Activated T-helper 1 cell treated with anti-CD3 and anti-CD28 coated beads, Interleukin-12 subunit alpha, Interleukin-12 subunit beta, Interleukin-2, Interleukin-4 antibody, amounts not matched to agents 30 ng/mL and 10 ng/mL and 1 ng/mL, durations not matched to agents 14 hours and 24 hours and 36 hours (primary cell): Measurements from ENCODE around the gene CIBAR2. TPM values are rescaled to one million over a fixed set of nuclear protein-coding genes. Genes with fewer than 3 reads are reported as not detected.

ENCODE experiments used
- DNase-seq: peaks from one replicate; pipeline ENCODE4 v3.0.0; 2021; ENCODE audit warnings: low spot score
- H3K27ac Mint-ChIP-seq: one replicate; pipeline ENCODE4 v1.8.0; 2021; ENCODE audit warnings: mild to moderate bottlenecking, mixed read lengths
- H3K27me3 Mint-ChIP-seq: one replicate; pipeline ENCODE4 v1.8.0; 2022; ENCODE audit warnings: mild to moderate bottlenecking, moderate library complexity, mixed read lengths; ENCODE audit not compliant: insufficient read depth
- H3K36me3 Mint-ChIP-seq: one replicate; pipeline ENCODE4 v1.8.0; 2021; ENCODE audit warnings: low read depth, mixed read lengths
- H3K4me1 Mint-ChIP-seq: one replicate; pipeline ENCODE4 v1.8.0; 2021; ENCODE audit warnings: low read depth, mixed read lengths
- H3K4me3 Mint-ChIP-seq: one replicate; pipeline ENCODE4 v1.8.0; 2021; ENCODE audit warnings: mild to moderate bottlenecking, moderate library complexity, mixed read lengths
- H3K9me3 Mint-ChIP-seq: one replicate; pipeline ENCODE4 v1.8.0; 2021; ENCODE audit warnings: mixed read lengths
- intact Hi-C: fragments of 100-400 bp; cut with micrococcal nuclease; formaldehyde crosslinking; loops from one replicate; pipeline ENCODE4 v1.15.1; 2024
- total RNA-seq: library from RNA; stranded (reverse); gene quantifications from 2 replicates; pipeline ENCODE4 v1.2.3, GENCODE V29; 2022

Gene CIBAR2
- total RNA-seq, 1 donor from 2014 or later: not detected

DNA sequence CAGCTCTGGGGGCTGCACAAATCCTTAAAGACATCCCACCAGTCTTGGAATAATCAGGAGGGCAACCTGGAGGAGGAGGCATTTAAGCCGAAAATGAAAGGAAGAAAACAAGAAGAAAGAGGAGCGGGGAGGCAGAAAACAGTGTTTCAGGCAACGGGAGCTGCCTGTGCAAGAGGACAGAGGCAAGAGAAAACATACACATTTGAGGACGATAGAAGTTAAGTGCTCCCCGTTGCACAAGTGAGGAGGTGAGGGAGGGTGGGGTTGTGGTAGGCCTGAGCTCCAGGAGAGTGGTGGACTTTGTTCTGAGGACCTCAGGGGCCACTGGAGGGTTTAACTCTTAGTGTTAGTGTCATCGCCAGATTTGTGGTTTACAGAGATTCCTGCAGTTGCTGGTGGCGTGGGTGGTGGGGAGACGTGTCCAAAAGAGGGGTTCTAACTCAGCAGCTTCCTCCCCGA is 27.6 kb upstream of the CIBAR2 start:
- no peaks in the 10 kb centered on the region for H3K4me1 Mint-ChIP-seq
- H3K9me3 Mint-ChIP-seq: no peaks in the 10 kb centered on the region
- no peak overlapping the region for H3K27ac Mint-ChIP-seq
- peaks cover 22% of the 10 kb centered on the region for H3K27me3 Mint-ChIP-seq
- no peak for DNase-seq
- H3K36me3 Mint-ChIP-seq: no peaks in the 10 kb centered on the region
- intact Hi-C loops: no loop called here
- no peak overlapping the region for H3K4me3 Mint-ChIP-seq

DNA sequence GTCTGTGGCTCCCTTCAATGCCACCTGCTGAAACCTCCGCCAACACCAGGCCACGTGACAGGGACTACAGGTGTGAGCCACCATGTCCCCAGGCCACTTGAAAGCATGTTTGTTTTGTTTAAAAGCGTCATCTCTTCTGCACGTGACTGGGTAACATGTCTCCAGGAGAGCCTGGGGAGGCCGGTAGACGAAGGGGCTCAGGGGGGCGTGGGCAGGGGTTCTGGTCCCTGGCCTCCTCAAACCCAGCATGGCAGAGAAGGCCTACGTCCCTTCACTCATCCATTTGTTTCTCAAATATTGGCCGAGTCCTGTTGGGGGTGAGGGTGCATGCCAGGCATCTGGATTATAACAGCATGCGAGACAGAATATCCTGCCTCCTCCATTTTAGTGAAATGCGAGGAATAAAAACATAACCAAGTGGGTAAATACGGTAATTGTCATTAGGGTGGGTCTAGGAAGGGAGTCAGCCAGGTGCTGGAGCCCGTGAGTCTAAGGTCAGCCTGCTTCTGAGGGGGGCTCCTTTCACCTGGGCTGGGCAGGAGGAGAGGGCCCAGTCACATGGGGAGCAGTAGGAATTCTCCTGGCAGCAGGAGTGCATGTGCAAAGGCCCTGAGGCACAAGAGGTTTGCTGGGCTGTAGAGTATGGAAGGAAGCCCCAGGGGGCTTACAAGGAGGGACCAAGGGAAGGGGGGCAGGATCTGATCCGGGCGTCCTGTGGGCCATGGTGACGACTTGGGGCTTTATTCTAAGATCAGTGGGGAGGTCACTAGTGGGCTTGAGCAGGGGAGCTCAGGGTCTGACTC is 26.8 kb upstream of the CIBAR2 start:
- no peaks in the 10 kb centered on the region for H3K9me3 Mint-ChIP-seq
- H3K4me1 Mint-ChIP-seq: no peaks in the 10 kb centered on the region
- no peak overlapping the region for H3K27ac Mint-ChIP-seq
- H3K4me3 Mint-ChIP-seq: no peak overlapping the region
- DNase-seq: no peak
- peaks cover 22% of the 10 kb centered on the region for H3K27me3 Mint-ChIP-seq
- H3K36me3 Mint-ChIP-seq: no peaks in the 10 kb centered on the region
- intact Hi-C loops: no loop called here

DNA sequence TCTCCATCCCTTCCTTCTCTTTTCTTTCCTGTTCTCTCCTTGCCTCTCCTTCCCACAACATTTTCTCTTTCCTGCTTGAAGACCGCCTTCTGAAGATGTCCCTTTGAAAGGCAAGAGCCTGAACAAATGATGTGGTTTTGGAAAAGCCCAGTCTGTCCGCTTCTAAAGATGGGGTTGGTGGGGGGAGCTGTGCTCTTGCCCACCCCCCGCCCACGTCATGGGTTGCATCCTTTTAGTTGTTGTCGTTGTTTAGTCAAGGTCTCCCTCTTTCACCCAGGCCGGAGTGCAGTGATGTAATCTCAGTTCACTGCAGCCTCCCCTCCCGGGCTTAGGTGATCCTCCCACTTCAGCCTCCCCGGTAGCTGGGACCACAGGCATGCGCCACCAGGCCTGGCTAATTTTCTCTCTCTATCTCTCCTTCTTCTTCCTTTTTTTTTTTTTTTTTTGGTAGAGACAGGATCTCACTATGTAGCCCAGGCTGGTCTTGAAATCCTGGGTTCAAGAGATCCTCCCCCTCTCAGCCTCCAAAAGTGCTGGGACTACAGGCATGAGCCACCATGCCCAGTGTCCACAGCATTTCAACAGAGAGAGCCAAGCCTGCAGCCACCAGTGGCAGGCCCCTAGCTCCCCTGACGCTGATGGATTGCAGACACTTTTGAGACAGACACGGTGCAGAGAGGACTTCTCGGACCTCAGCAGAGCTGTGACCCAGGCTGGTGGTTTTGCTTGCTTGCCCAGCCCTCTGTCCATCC is 26.0 kb upstream of the CIBAR2 start:
- Mint-ChIP-seq H3K36me3 (no peaks in the 10 kb centered on the region), H3K4me1 (no peaks in the 10 kb centered on the region)
- intact Hi-C loops: no loop called here

DNA sequence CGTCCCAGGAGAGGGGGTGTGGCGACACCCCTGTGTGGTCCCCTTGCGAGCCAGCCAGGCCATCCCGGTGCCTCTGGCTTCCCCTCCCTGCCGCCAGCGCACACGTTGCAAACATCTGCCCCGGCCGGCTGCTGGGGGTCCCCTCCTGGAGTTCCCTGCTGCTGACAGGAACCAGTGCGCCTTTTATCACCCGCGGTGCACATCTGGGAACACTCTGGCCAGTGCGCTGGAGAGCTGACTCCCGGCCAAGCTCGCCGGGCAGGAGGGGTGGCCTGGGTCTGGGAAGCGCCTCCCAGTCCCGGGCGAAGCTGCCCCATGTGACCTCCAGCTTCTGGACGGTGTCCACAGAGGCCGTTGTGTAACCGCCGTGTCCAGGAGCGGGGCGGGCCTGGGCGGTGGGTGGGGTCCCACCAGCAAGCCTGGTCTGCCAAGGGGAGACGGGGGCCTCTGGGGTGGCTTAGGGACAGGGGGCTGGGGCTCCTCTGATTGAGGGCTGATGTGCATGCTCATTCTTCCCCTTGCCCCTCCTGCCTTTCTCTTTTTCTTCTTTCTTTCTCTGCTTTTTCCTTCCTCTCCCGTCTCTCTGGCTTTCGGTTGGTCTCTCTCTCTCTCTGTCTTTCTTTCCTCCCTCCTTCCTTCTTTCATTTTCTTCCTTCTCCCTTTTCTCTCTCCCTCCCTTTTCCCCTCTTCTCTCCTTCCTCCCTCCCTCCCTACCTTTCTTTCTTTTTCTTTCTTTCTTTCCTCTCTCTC is 25.2 kb upstream of the CIBAR2 start:
- intact Hi-C loops: no loop called here
- H3K27me3 Mint-ChIP-seq: peaks cover 22% of the 10 kb centered on the region
- no peaks in the 10 kb centered on the region for H3K36me3 Mint-ChIP-seq

More for the DNA sequence above, 26.0 kb upstream of the CIBAR2 start:
- H3K27ac Mint-ChIP-seq: no peak overlapping the region
- H3K9me3 Mint-ChIP-seq: no peaks in the 10 kb centered on the region
- H3K4me3 Mint-ChIP-seq: no peak overlapping the region
- peaks cover 22% of the 10 kb centered on the region for H3K27me3 Mint-ChIP-seq
- no peak for DNase-seq

DNA sequence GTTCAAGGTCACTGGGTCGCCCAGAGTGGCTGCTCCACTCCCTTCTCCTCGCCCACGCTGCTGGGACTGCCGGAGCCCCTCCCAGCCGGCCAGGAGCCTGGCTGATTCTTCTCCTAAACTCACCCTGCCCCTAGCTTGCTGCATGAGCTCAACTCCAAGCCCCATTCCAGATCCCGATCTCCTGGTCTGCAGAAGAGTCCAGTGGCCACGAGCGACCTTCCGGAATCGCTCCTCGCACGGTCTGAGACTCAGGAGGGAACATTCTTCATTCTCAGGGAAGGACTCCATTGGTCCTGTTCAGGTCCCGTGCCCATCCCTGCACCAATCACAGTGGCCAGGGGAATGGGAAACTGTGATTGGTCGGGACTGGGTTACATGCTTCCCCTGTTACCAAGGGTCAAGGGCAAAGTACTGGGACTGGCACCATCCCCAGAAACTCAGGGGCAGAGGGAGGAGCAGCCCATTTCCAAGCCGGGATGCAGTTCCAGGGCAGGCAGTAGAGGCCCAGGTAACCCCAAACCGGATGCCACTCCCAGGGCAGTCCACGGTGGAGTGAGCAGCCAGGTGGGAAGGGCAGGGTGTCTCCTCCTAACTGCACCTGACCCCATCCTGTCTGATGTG is 24.5 kb upstream of the CIBAR2 start:
- Mint-ChIP-seq H3K4me3 (no peak overlapping the region), H3K4me1 (no peaks in the 10 kb centered on the region), H3K27ac (no peak overlapping the region), H3K36me3 (no peaks in the 10 kb centered on the region), H3K9me3 (no peaks in the 10 kb centered on the region), H3K27me3 (peaks cover 22% of the 10 kb centered on the region)
- intact Hi-C loops: no loop called here
- no peak for DNase-seq

More for the DNA sequence above, 25.2 kb upstream of the CIBAR2 start:
- no peaks in the 10 kb centered on the region for H3K9me3 Mint-ChIP-seq
- no peak overlapping the region for H3K27ac Mint-ChIP-seq
- no peak for DNase-seq
- no peak overlapping the region for H3K4me3 Mint-ChIP-seq
- no peaks in the 10 kb centered on the region for H3K4me1 Mint-ChIP-seq

DNA sequence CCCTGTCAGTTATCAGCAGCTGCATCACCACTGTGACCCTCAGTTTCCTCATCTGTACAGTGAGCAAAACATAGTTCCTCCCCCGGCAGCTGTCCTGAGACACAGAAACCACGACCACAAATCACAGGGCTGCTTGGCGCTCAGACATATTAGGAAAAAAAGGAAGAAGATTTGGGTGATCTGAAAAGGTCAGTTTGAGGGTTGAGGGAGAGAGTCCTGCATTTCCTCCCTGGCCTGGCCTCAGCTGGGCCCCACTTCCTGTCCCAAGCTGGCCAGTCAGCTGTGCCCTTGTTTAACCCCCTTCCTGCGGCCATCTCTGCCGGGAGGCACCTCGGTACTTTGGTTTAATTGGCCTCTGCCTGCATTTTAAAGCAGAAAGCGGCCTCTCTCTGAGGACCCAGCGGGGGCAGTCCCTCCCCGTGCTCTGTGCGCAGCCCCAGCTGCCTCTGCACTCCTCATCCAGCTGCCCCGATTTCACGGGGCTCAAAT is 24.0 kb upstream of the CIBAR2 start:
- Mint-ChIP-seq H3K36me3 (no peaks in the 10 kb centered on the region), H3K9me3 (no peaks in the 10 kb centered on the region), H3K27me3 (peaks cover 22% of the 10 kb centered on the region), H3K4me3 (no peak overlapping the region), H3K27ac (no peak overlapping the region), H3K4me1 (no peaks in the 10 kb centered on the region)
- intact Hi-C loops: no loop called here
- DNase-seq: no peak

DNA sequence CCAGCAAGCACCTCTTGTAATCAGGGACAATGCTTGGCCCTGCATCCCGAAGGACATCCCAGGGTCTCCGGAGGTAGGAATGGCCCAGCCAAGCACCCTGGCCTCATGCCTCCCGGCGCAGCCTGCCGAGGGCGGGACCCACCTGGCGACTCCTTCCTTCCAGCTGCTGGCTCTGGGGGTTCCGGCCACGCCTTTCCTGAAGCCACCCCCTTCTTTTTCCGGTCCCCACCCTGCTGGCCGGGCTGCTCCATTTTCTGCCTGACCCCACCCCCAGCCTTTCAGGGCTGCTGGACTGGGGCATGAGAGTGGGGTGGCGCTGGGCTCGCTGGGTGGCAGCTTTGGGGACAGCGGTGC is 22.5 kb upstream of the CIBAR2 start:
- intact Hi-C loops: no loop called here
- Mint-ChIP-seq H3K36me3 (no peaks in the 10 kb centered on the region), H3K27me3 (peaks cover 22% of the 10 kb centered on the region), H3K4me3 (no peak overlapping the region), H3K27ac (no peak overlapping the region), H3K9me3 (no peaks in the 10 kb centered on the region), H3K4me1 (no peaks in the 10 kb centered on the region)
- no peak for DNase-seq

DNA sequence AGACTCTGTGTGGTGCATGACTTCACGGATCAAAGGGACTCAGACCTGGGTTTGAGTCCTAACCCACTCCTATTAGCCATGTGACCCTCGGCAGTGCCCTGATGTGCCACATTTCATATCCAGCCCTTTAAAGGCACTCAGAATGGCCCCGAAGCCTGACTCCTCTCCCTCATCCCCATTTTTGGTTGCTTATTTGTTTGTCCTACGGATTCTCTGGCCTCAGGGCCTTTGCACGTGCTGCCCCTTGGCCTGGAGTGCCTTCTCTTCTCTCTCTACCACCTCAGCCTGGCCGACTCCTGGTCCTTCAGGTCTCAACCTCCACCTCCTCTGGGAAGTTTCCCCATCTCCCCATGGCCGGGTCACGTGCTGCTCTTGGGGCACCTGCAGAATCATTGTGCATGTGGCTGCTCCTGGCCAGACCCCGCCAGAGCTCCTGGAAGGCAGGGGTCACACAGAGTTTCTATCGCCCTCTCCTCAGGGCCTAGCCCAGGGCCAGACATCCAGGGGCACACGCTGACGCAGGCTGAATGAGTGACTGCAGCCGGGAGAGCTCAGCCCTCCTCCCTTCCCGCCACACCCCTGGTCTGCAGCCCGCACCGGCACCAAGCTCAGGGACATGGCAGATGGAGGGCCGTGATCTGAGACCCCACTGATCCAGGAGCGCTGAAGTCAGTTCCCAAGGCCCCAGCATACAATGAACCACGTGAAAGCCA is 22.0 kb upstream of the CIBAR2 start:
- peaks cover 22% of the 10 kb centered on the region for H3K27me3 Mint-ChIP-seq
- no peaks in the 10 kb centered on the region for H3K36me3 Mint-ChIP-seq
- intact Hi-C loops: no loop called here
- H3K27ac Mint-ChIP-seq: no peak overlapping the region
- DNase-seq: no peak
- no peak overlapping the region for H3K4me3 Mint-ChIP-seq
- H3K9me3 Mint-ChIP-seq: no peaks in the 10 kb centered on the region
- no peaks in the 10 kb centered on the region for H3K4me1 Mint-ChIP-seq

DNA sequence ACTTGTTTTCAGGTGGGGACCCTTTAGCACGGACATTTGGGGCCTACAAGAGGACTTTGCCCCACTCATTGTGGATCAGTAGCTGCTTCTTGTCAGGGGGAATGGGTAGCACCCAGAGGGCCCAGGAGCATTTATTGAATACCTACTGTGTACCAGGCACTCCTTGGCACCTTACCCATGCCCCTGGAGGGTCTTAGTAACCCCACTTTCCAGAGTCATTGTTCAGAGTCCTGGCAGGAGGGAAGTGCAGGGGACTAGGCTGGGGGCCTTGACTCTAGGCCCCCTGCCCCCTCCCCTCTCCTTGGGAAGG is 21.0 kb upstream of the CIBAR2 start:
- no peak for DNase-seq
- H3K36me3 Mint-ChIP-seq: no peaks in the 10 kb centered on the region
- intact Hi-C loops: no loop called here
- H3K27ac Mint-ChIP-seq: no peak overlapping the region
- peaks cover 17% of the 10 kb centered on the region for H3K27me3 Mint-ChIP-seq
- H3K4me1 Mint-ChIP-seq: no peaks in the 10 kb centered on the region
- H3K9me3 Mint-ChIP-seq: no peaks in the 10 kb centered on the region
- no peak overlapping the region for H3K4me3 Mint-ChIP-seq

GRCh38 chr16:85132456-85133289 is 20.4 kb upstream of the CIBAR2 start:
- H3K4me3 Mint-ChIP-seq: no peak overlapping the region
- no peak for DNase-seq
- intact Hi-C loops: no loop called here
- no peaks in the 10 kb centered on the region for H3K4me1 Mint-ChIP-seq
- H3K27me3 Mint-ChIP-seq: peaks cover 12% of the 10 kb centered on the region
- no peaks in the 10 kb centered on the region for H3K9me3 Mint-ChIP-seq
- H3K27ac Mint-ChIP-seq: no peak overlapping the region
- H3K36me3 Mint-ChIP-seq: no peaks in the 10 kb centered on the region

- intact Hi-C loops: no loop called here
- DNase-seq: no peak
- no peak overlapping the region for H3K4me3 Mint-ChIP-seq
- no peaks in the 10 kb centered on the region for H3K36me3 Mint-ChIP-seq
- H3K9me3 Mint-ChIP-seq: no peaks in the 10 kb centered on the region
- H3K27ac Mint-ChIP-seq: no peak overlapping the region
- no peaks in the 10 kb centered on the region for H3K27me3 Mint-ChIP-seq
- H3K4me1 Mint-ChIP-seq: peaks cover 11% of the 10 kb centered on the region
These were observed 18.4 kb upstream of the CIBAR2 start for GRCh38 chr16:85130705-85131028.
